GM19193 (cell line): ENCODE results near the gene PTPRN2.

Source experiments
- POLR2A ChIP-seq: IDR thresholded peaks from 4 replicates; pipeline ENCODE4 v1.6.1; 2011; ENCODE audit not compliant: insufficient read depth, insufficient read length; ENCODE audit errors: extremely low read depth

Gene PTPRN2

DNA sequence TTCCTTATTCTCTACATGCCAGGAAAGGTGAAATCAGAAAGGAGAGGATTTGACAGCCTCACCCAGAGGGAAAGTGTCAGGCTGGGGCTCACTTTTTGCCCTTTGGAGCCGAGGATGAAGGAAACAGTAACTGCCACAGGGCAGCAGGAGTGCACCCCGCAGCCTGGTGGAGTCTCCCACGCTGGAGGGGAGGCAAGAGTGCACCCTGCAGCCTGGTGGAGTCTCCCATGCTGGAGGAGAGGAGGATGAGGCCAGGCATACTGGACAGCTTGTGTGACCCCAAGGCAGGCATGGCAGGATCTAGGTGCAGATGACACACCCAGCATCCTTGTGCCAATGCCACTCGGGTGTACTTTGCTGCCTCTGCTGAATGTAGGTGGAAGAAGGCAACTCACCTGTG is 766.8 kb downstream of the PTPRN2 start:
- no peak for TF ChIP-seq POLR2A

DNA sequence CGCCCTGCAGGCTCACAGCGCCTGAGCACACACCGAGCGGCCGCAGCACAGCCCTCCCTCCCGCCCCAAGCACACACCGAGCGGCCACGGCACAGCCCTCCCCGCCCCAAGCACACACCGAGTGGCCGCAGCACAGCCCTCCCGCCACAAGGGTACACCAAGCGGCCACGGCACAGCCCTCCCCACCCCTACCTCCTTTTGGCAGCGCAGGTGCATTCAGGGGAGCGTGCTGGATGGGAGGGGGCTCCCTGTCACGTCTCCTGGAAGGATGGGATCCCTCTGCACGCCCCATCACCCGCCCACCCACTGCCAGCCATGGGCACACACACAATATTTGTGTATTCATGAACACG is 768.2 kb downstream of the PTPRN2 start:
- no peak for TF ChIP-seq POLR2A

DNA sequence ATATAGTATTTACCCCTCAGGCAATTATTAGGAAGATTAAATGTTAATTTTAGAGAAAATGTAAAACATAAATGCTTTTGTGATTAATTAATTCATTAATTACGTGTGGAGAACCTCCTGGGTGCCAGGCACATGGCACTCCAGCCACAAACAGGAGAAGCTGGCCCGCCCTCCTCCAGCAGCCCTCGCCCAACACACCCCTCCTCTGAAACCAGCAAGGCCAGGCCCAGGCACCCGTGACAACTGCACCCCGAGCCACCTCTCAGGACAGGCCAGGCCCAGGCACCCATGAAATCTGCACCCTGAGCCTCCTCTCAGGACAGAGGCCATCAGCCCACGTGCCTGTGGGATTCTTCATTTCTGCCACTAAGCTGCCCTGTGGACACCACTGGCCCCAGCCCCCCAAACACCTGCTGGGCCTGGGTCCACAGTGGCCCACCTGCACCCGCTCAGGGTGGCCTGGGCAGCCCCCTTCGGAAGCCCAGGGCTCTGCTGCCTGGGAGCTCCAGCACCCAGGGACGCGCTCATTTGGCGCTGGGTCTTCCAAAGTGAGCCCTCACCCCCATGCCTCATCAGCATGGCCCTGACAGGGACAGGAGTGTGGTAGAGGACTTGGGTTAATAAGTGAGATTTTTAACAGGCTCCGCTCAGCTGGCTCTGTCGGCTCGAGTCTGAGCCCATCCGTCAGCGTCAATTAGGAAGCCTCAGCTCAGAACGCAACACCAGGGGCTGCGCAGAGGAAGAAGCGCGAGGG is 768.7 kb downstream of the PTPRN2 start:
- TF ChIP-seq POLR2A = no peak

DNA sequence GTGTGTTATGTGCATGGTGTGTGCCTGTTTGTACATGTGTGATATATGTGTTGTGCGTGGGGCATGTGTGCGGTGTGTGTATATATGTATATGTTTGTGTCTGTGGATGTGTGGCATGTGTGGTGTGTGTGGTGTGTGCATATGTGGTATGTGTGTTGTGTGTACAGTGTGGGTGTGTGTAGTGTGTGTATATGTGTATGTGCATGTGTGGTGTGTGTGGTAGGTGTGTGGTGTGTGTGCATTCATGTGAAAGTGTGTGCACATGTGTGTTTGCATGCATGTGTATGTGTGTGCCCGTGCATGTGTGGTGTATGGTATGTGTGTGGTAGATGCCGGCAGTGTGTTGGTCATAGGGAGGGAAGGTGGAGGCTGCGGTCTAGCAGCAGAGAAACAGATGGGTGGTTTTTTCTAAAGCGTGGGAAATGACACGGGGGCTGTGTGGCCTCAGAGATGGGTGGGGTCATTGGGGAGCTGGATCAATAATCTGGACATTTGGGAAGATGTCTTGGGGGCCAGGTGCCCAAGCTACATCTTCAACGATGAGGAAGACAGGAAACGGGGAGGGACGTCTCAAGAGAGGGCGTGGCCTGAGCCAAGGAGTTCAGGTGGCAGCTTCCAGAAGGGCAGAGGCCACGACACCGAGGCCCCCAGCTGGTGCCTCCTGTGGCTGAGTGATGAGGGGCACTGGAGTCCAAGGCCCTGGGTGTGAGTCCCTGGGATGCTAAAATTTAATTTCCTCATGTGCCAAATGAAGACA is 769.5 kb downstream of the PTPRN2 start:
- TF ChIP-seq POLR2A = no peak

- no peak for TF ChIP-seq POLR2A
Observed at GRCh38 chr7:157817433-157817832, 770.2 kb downstream of the PTPRN2 start.

GRCh38 chr7:157816526-157817250 is 770.9 kb downstream of the PTPRN2 start:
- TF ChIP-seq POLR2A = no peak

DNA sequence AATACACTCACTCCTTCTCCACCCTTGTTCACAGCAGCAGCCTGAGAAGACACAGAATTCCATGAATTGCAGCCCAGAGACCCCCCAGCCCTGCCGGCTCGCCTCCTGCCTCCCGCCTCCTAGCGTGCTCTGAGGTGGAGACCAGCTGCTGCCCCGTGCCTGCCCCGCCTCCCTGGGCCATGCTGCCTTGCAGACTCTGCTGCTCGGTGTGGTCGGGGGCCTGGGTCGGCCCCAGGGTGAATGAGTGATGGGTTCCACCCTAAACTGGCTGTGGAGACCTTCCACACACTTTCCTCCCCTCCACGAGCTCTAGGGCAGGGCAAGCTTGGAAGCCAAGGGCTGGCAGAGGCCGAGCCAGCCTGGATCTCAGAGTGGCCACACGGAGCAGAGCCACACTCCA is 771.5 kb downstream of the PTPRN2 start:
- no peak for TF ChIP-seq POLR2A

DNA sequence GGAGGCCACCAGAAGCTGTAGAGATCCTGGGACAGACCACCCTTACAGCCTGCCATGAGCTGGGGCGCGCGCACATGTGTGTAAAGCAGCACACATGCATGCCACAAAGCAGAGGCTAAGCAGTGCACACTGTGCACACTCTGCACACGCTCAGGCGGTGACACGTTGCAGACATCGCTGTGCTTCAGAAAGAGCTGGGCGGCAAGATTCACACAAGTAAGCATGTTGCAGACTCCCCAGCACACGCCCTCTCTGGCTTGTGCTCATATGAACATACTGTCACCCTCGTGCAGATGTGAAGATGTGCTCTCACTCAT is 772.0 kb downstream of the PTPRN2 start:
- no peak for TF ChIP-seq POLR2A

DNA sequence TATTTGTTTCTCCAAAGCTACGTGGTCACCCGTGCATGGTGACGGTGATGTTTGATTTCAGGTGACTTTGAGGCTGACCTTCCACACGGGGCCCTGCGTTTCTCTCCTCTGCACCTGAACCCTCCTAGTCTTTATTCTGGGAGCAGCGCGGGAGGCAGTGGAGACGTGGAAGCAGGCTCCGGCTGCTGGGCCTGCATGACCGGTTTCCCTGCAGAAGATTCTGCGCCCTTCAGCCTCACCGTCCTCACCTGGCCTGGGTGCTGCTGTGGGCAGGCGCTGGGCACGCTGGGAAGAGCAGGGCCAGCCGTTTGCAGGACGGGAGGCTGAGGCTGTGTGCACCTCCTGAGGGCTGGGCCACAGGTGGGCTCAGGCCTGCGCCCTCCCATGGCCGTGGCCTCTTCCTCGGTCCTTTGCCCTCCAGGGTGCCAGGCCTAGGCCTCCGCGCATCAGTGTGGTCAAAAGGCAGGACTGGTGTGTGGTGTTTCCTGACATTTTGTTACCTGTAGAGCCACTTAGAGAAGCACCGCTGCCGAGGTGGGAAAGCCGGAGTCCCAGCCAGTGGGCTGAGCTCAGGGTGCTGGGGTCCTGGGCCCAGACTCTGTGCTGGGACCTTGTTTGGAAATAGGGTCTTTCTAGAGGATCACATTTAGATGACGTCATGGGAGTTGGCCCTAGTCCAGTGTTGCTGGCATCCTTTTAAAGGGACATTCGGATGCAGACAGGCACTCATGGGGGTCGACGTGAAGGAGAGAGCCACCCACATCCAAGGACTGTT is 772.5 kb downstream of the PTPRN2 start:
- TF ChIP-seq POLR2A = no peak

- no peak for TF ChIP-seq POLR2A
Observed at GRCh38 chr7:157813741-157814661, 773.6 kb downstream of the PTPRN2 start.

DNA sequence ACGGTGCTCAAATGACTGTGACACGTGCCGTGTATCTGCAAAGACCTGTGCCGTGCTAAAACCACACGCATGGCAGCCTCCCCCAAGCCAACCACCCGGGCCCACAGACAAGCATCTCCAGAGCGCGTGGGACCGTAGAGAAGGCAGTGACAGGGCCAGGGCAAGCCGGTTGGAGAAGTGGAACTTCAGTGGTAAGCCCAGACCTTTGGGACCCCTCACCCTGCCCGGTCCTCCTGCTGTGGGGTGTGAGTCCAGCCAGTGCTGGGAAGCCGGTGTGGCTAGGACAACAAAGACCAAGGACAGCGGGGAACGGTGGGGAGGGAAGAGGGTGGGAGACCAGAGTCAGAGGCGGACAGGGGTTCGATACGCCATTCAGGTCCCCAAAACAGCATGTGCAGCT is 774.6 kb downstream of the PTPRN2 start:
- TF ChIP-seq POLR2A = no peak

- no peak for TF ChIP-seq POLR2A
Observed at GRCh38 chr7:157811946-157812345, 775.7 kb downstream of the PTPRN2 start.

DNA sequence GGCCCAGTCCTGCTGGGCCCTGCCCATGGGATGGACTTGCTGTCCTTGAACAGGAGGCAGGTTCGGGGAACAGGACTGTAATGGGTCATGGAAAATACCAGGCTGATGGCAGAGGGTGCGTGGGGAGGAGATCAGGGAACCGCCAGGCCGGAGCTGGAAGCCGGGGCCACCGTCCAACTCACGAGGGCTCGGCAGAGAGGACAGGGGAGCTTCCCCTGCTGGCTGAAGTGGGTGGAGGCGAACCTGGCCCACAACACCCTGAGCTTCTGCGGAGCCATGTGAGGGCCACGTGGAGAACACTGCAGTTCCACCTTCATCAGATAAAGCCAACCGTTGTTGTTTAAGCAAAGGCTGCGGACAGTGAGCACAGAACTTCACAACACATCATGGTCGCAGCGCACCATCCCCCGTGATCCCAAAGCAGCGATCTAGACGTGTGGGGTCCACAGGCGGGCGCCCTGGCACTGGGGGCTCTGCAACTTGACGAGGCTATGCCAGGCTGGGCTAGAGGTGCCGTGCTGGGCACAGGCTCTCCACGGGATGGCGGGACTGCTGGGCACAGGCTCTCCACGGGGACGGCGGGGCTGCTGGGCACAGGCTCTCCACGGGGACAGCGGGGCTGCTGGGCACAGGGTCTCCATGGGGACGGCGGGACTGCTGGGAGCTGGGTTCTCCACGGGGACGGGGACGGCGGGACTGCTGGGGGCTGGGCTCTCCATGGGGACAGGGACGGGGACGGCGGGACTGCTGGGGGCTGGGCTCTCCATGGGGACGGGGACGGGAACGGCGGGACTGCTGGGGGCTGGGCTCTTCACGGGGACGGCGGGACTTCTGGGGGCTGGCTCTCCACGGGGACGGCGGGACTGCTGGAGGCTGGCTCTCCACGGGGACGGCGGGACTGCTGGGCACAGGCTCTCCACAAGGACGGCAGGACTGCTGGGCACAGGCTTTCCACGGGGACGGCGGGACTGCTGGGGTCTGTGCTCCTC is 777.5 kb downstream of the PTPRN2 start:
- TF ChIP-seq POLR2A = no peak
